Stimulated activated CD4-positive, alpha-beta T cell treated with anti-CD3 and anti-CD28 coated beads, Interleukin-12 subunit alpha, Interleukin-12 subunit beta, amount 100 ng/mL, for 24 hours (primary cell): ENCODE data around the gene FAM114A1.
"Not testable (repeated sequence)": the region's sequence is repeated elsewhere in the genome, so short reads cannot be mapped to it uniquely, and the experiment has no call there.

ENCODE experiments used
- DNase-seq, 2 experiments: peaks; one replicate each; pipeline ENCODE4 v3.0.0-alpha.2; 2020; ENCODE audit warnings: low read depth in 2 of 2

FAM114A1 gene

GRCh38 chr4:38931125-38931524 lies 63.5 kb downstream of the FAM114A1 start:
- no peak for DNase-seq

GRCh38 chr4:38935391-38936073 lies 67.9 kb downstream of the FAM114A1 start:
- DNase-seq, result no peak

GRCh38 chr4:38939165-38939564 lies 71.6 kb downstream of the FAM114A1 start:
- no peak for DNase-seq

- DNase-seq, result no peak
These were observed 72.9 kb downstream of the FAM114A1 start for GRCh38 chr4:38940476-38940875.

GRCh38 chr4:38941906-38942305 lies 74.3 kb downstream of the FAM114A1 start:
- not testable (repeated sequence) for DNase-seq

GRCh38 chr4:38943343-38943742 lies 75.7 kb downstream of the FAM114A1 start:
- no peak for DNase-seq

- no peak for DNase-seq
These were observed 76.8 kb downstream of the FAM114A1 start for GRCh38 chr4:38944440-38944839.

- no peak for DNase-seq
These were observed 79.3 kb downstream of the FAM114A1 start for GRCh38 chr4:38946919-38947318.

GRCh38 chr4:38948551-38948950 lies 80.9 kb downstream of the FAM114A1 start:
- no peak for DNase-seq

GRCh38 chr4:38949411-38950051 lies 81.9 kb downstream of the FAM114A1 start:
- no peak for DNase-seq

GRCh38 chr4:38950159-38950558 lies 82.6 kb downstream of the FAM114A1 start:
- DNase-seq, result no peak

GRCh38 chr4:38950734-38951133 lies 83.1 kb downstream of the FAM114A1 start:
- DNase-seq, result no peak

- no peak for DNase-seq
These were observed 84.0 kb downstream of the FAM114A1 start for GRCh38 chr4:38951598-38951997.

- DNase-seq, result no peak
These were observed 84.4 kb downstream of the FAM114A1 start for GRCh38 chr4:38952017-38952416.

- DNase-seq, result no peak
These were observed 87.1 kb downstream of the FAM114A1 start for GRCh38 chr4:38954727-38955126.

GRCh38 chr4:38955957-38956356 lies 88.4 kb downstream of the FAM114A1 start:
- DNase-seq, result no peak

- DNase-seq, result no peak
These were observed 89.7 kb downstream of the FAM114A1 start for GRCh38 chr4:38957261-38957815.

- no peak for DNase-seq
These were observed 90.3 kb downstream of the FAM114A1 start for GRCh38 chr4:38957893-38958292.

GRCh38 chr4:38958453-38959190 lies 91.0 kb downstream of the FAM114A1 start:
- DNase-seq, result no peak

- not testable (repeated sequence) for DNase-seq
These were observed 91.6 kb downstream of the FAM114A1 start for GRCh38 chr4:38959248-38959647.

- no peak for DNase-seq
These were observed 97.6 kb downstream of the FAM114A1 start for GRCh38 chr4:38964942-38965775.

- DNase-seq, result no peak
These were observed 98.3 kb downstream of the FAM114A1 start for GRCh38 chr4:38965866-38966265.
